Osteoblast (primary cell): ENCODE data around the gene LRFN3. TPM values are rescaled to one million over a fixed set of nuclear protein-coding genes. Genes with fewer than 3 reads are reported as not detected.

ENCODE experiments used
- DNase-seq: peaks from one replicate; pipeline ENCODE4 v3.0.0; 2011; ENCODE audit warnings: low spot score, mixed read lengths; ENCODE audit not compliant: insufficient read length; ENCODE audit errors: missing footprints
- H2AFZ ChIP-seq: 2 replicates; pipeline ENCODE4 v1.6.0; 2011; ENCODE audit warnings: mild to moderate bottlenecking, low read length
- H3K27ac ChIP-seq: 2 replicates; pipeline ENCODE4 v1.5.1; 2011; ENCODE audit warnings: mild to moderate bottlenecking, low read depth, low read length, moderate library complexity
- H3K27me3 ChIP-seq: 2 replicates; pipeline ENCODE4 v1.6.0; 2012; ENCODE audit warnings: mild to moderate bottlenecking, control low read depth, inconsistent platforms, low read length, moderate library complexity; ENCODE audit not compliant: insufficient read depth
- H3K36me3 ChIP-seq: 2 replicates; pipeline ENCODE4 v1.5.1; 2011; ENCODE audit warnings: mild to moderate bottlenecking, low read length, control low read depth, moderate library complexity; ENCODE audit not compliant: insufficient read depth
- H3K4me1 ChIP-seq: 2 replicates; pipeline ENCODE4 v1.5.1; 2011; ENCODE audit warnings: mild to moderate bottlenecking, low read length, control low read depth, moderate library complexity; ENCODE audit not compliant: insufficient read depth
- H3K4me2 ChIP-seq: 2 replicates; pipeline ENCODE4 v1.6.0; 2011; ENCODE audit warnings: mild to moderate bottlenecking, low read length; ENCODE audit not compliant: insufficient read depth
- H3K4me3 ChIP-seq: fragments of 200-600 bp; sonication (generic); 3 replicates; pipeline ENCODE4 v1.5.1; 2012; ENCODE audit warnings: mild to moderate bottlenecking, low read length, inconsistent platforms; ENCODE audit not compliant: insufficient read depth
- H3K79me2 ChIP-seq: 2 replicates; pipeline ENCODE4 v1.6.0; 2012; ENCODE audit warnings: mild to moderate bottlenecking, low read length, control low read depth, inconsistent platforms; ENCODE audit not compliant: insufficient read depth
- H3K9me3 ChIP-seq: 2 replicates; pipeline ENCODE4 v1.5.1; 2011; ENCODE audit warnings: low read depth, low read length, control low read depth
- H4K20me1 ChIP-seq: 2 replicates; pipeline ENCODE4 v1.6.0; 2012; ENCODE audit warnings: mild to moderate bottlenecking, low read length, control low read depth; ENCODE audit not compliant: insufficient read depth
- CTCF ChIP-seq: IDR thresholded peaks from 2 replicates; pipeline ENCODE4 v1.5.1; 2011; ENCODE audit warnings: mild to moderate bottlenecking, low read depth, low read length, moderate library complexity; ENCODE audit errors: extremely low read depth
- total RNA-seq: library from RNA; depleted of rRNA; stranded (reverse); fragments of >200 nt; gene quantifications from 2 replicates; pipeline ENCODE4 v1.2.3, GENCODE V29; 2012

LRFN3 gene
- total RNA-seq, 1 donor = 6.9 TPM

- Histone ChIP-seq H3K36me3 (no peaks in the 10 kb centered on the region), H3K79me2 (no peaks in the 10 kb centered on the region), H3K4me3 (no peak overlapping the region), H2AFZ (no peak overlapping the region), H3K27me3 (peaks cover 28% of the 10 kb centered on the region), H3K4me2 (no peak overlapping the region), H4K20me1 (no peaks in the 10 kb centered on the region), H3K4me1 (no peaks in the 10 kb centered on the region), H3K9me3 (no peaks in the 10 kb centered on the region), H3K27ac (no peak overlapping the region)
- TF ChIP-seq CTCF = no peak
- DNase-seq = peak; percentile 81
Measured at GRCh38 chr19:35959040-35959967, 23.1 kb downstream of the LRFN3 start.

DNA sequence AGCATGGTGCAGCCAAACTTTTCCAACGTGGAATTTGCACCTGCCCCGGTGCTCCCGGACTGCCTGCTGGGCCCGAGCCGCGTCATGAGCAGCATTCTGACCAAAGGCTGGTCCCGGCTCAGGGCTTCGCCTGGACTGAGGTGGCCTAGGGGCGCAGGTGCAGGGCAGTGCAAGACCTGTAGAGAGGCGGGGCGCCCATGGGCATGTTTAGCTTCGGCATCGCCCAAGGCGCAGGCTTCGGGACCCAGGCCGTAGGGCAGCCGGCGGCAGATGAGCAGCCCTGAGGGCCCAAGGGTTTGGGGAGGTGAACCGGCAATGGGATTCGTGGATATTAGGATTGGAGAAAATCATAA lies 23.8 kb downstream of the LRFN3 start:
- Histone ChIP-seq H3K27me3 (peaks cover 28% of the 10 kb centered on the region), H3K4me2 (no peak overlapping the region), H3K4me1 (no peaks in the 10 kb centered on the region), H3K27ac (no peak overlapping the region), H2AFZ (no peak overlapping the region), H4K20me1 (no peaks in the 10 kb centered on the region), H3K79me2 (no peaks in the 10 kb centered on the region), H3K9me3 (no peaks in the 10 kb centered on the region), H3K4me3 (no peak overlapping the region), H3K36me3 (no peaks in the 10 kb centered on the region)
- DNase-seq = peak; percentile 1
- no peak for TF ChIP-seq CTCF

GRCh38 chr19:35960432-35960972 lies 24.3 kb downstream of the LRFN3 start:
- Histone ChIP-seq H3K9me3 (no peaks in the 10 kb centered on the region), H3K27ac (no peak overlapping the region), H3K4me1 (no peaks in the 10 kb centered on the region), H3K79me2 (no peaks in the 10 kb centered on the region), H4K20me1 (no peaks in the 10 kb centered on the region), H2AFZ (no peak overlapping the region), H3K36me3 (no peaks in the 10 kb centered on the region), H3K27me3 (peaks cover 28% of the 10 kb centered on the region), H3K4me2 (no peak overlapping the region), H3K4me3 (no peak overlapping the region)
- DNase-seq = peak; percentile 6
- TF ChIP-seq CTCF = no peak

- Histone ChIP-seq H4K20me1 (no peaks in the 10 kb centered on the region), H3K79me2 (no peaks in the 10 kb centered on the region), H3K9me3 (no peaks in the 10 kb centered on the region), H3K4me2 (no peak overlapping the region), H3K27ac (no peak overlapping the region), H2AFZ (no peak overlapping the region), H3K4me1 (no peaks in the 10 kb centered on the region), H3K36me3 (no peaks in the 10 kb centered on the region), H3K4me3 (no peak overlapping the region), H3K27me3 (peaks cover 21% of the 10 kb centered on the region)
- DNase-seq = peak; percentile 95
- TF ChIP-seq CTCF = no peak
Measured at GRCh38 chr19:35963514-35963913, 27.3 kb downstream of the LRFN3 start.
